GM23338 (cell line): ENCODE measurements around the gene MACROD1. TPM values are rescaled to one million over a fixed set of nuclear protein-coding genes. Genes with fewer than 3 reads are reported as not detected.

ENCODE experiments used
- ATAC-seq: fragments of 200-7000 bp; cut with Tn5 transposase; 3 replicates; pipeline ENCODE4 v1.9.1; 2020
- DNase-seq: peaks from one replicate; pipeline ENCODE4 v3.0.0-alpha.2; 2015; ENCODE audit warnings: low spot score
- H2AFZ ChIP-seq: fragments of 200-600 bp; sonication (generic); 2 replicates; pipeline ENCODE4 v1.8.0; 2016; ENCODE audit warnings: antibody characterized with exemption, mild to moderate bottlenecking, moderate library complexity
- H3F3A ChIP-seq: fragments of 200-600 bp; sonication (generic); replicated peaks from 2 replicates; pipeline ENCODE4 v1.8.0; 2017; ENCODE audit warnings: antibody characterized with exemption, mixed run types, low read depth
- H3K27ac ChIP-seq: fragments of 200-600 bp; sonication (generic); 2 replicates; pipeline ENCODE4 v1.6.1; 2016; ENCODE audit warnings: low read depth
- H3K27me3 ChIP-seq: fragments of 200-600 bp; sonication (generic); 2 replicates; pipeline ENCODE4 v1.8.0; 2016; ENCODE audit warnings: mild to moderate bottlenecking, mixed run types, moderate library complexity; ENCODE audit not compliant: insufficient read depth
- H3K36me3 ChIP-seq: fragments of 200-600 bp; sonication (generic); 2 replicates; pipeline ENCODE4 v1.8.0; 2016; ENCODE audit warnings: mild to moderate bottlenecking; ENCODE audit not compliant: insufficient read depth
- H3K4me1 ChIP-seq: fragments of 200-600 bp; sonication (generic); 2 replicates; pipeline ENCODE4 v1.8.0; 2016; ENCODE audit warnings: mild to moderate bottlenecking, moderate library complexity; ENCODE audit not compliant: insufficient read depth
- H3K4me2 ChIP-seq: fragments of 200-600 bp; sonication (generic); 2 replicates; pipeline ENCODE4 v1.7.1; 2017; ENCODE audit warnings: mixed run types
- H3K4me3 ChIP-seq: fragments of 200-600 bp; sonication (generic); 2 replicates; pipeline ENCODE4 v1.6.1; 2016; ENCODE audit warnings: mixed run types
- H3K79me2 ChIP-seq: fragments of 200-600 bp; sonication (generic); replicated peaks from 2 replicates; pipeline ENCODE4 v1.8.0; 2017; ENCODE audit warnings: mild to moderate bottlenecking; ENCODE audit not compliant: insufficient read depth
- H3K9me2 ChIP-seq: fragments of 200-600 bp; sonication (generic); 2 replicates; pipeline ENCODE4 v1.8.0; 2017; ENCODE audit not compliant: insufficient read depth
- H4K20me1 ChIP-seq: fragments of 200-600 bp; sonication (generic); replicated peaks from 2 replicates; pipeline ENCODE4 v1.8.0; 2017; ENCODE audit warnings: mild to moderate bottlenecking; ENCODE audit not compliant: insufficient read depth
- H3K27ac Mint-ChIP-seq: 2 replicates; pipeline ENCODE4 v1.8.0; 2020; ENCODE audit warnings: inconsistent platforms, mild to moderate bottlenecking, moderate library complexity, mixed read lengths
- H3K27me3 Mint-ChIP-seq: 3 replicates; pipeline ENCODE4 v1.8.0; 2022; ENCODE audit warnings: low read depth, mild to moderate bottlenecking, moderate library complexity, mixed read lengths, inconsistent platforms; ENCODE audit not compliant: insufficient read depth, poor library complexity
- H3K36me3 Mint-ChIP-seq: 3 replicates; pipeline ENCODE4 v1.8.0; 2021; ENCODE audit warnings: low read depth, mild to moderate bottlenecking, inconsistent platforms, moderate library complexity, mixed read lengths
- H3K4me1 Mint-ChIP-seq: 3 replicates; pipeline ENCODE4 v1.8.0; 2020; ENCODE audit warnings: mild to moderate bottlenecking, inconsistent platforms, mixed read lengths
- H3K4me3 Mint-ChIP-seq: 3 replicates; pipeline ENCODE4 v1.8.0; 2021; ENCODE audit warnings: moderate library complexity, mild to moderate bottlenecking, inconsistent platforms, mixed read lengths
- H3K9me3 Mint-ChIP-seq: 3 replicates; pipeline ENCODE4 v1.8.0; 2020; ENCODE audit warnings: moderate library complexity, mild to moderate bottlenecking, inconsistent platforms, mixed read lengths
- CREB1 ChIP-seq: fragments of 250-450 bp; sonication (Bioruptor Pico); IDR thresholded peaks from 2 replicates; pipeline ENCODE4 v1.5.0; 2020; ENCODE audit warnings: low read depth, mild to moderate bottlenecking, moderate library complexity
- EZH2 ChIP-seq: fragments of 200-600 bp; sonication (generic); IDR thresholded peaks from one replicate; pipeline ENCODE4 v1.8.0; 2017; ENCODE audit warnings: antibody characterized with exemption, mild to moderate bottlenecking, low read depth; ENCODE audit not compliant: unreplicated experiment
- EZH2phosphoT487 ChIP-seq: fragments of 200-600 bp; sonication (generic); IDR thresholded peaks from one replicate; pipeline ENCODE4 v1.8.1; 2018; ENCODE audit warnings: antibody characterized with exemption; ENCODE audit not compliant: unreplicated experiment
- JUNB ChIP-seq: IDR thresholded peaks from one replicate; pipeline ENCODE4 v1.6.1; 2016; ENCODE audit warnings: antibody characterized with exemption; ENCODE audit not compliant: unreplicated experiment
- NANOG ChIP-seq: IDR thresholded peaks from 2 replicates; pipeline ENCODE4 v1.6.1; 2016; ENCODE audit warnings: antibody characterized with exemption, borderline replicate concordance
- POLR2AphosphoS5 ChIP-seq: IDR thresholded peaks from 2 replicates; pipeline ENCODE4 v1.6.1; 2016; ENCODE audit warnings: antibody characterized with exemption, low read depth
- STAT1 ChIP-seq: IDR thresholded peaks from one replicate; pipeline ENCODE4 v1.6.1; 2016; ENCODE audit warnings: antibody characterized with exemption; ENCODE audit not compliant: unreplicated experiment
- ZNF114 ChIP-seq: fragments of 250-450 bp; sonication (Bioruptor Pico); IDR thresholded peaks from 2 replicates; pipeline ENCODE4 v1.5.0; 2020; ENCODE audit warnings: mild to moderate bottlenecking, moderate library complexity
- ZNF331 ChIP-seq: fragments of 250-450 bp; sonication (Bioruptor Pico); IDR thresholded peaks from 2 replicates; pipeline ENCODE4 v1.5.0; 2020; ENCODE audit warnings: low read depth, mild to moderate bottlenecking, moderate library complexity
- polyA plus RNA-seq: library from polyadenylated mRNA; unstranded; fragments of >200 nt; fragmentation: Nextera tagmentation; extraction: Ambion mirVana; gene quantifications from 2 replicates; pipeline ENCODE4 v1.2.1, GENCODE V29; 2016
- total RNA-seq: library from RNA; depleted of rRNA; stranded (reverse); fragments of >200 nt; shearing (Covaris generic); gene quantifications from 2 replicates; pipeline ENCODE4 v1.2.3, GENCODE V29; 2014
- TF ChIP-seq, protein P1 (sequence below), 2 experiments: fragments of 200-600 bp in 1 of 2; sonication (generic) in 1 of 2; conservative IDR thresholded peaks; 2 replicates each; pipeline versions ENCODE4 v1.5.1 to v1.6.1; 2016 to 2017; ENCODE audit warnings: antibody characterized with exemption in 2 of 2, low read depth in 2 of 2, mild to moderate bottlenecking in 2 of 2, moderate library complexity in 1 of 2
- TF ChIP-seq, protein P2 (sequence below): fragments of 250-450 bp; sonication (Bioruptor Pico); IDR thresholded peaks from 2 replicates; pipeline ENCODE4 v1.5.0; 2020; ENCODE audit warnings: mild to moderate bottlenecking, moderate library complexity
- TF ChIP-seq, protein P3 (sequence below): IDR thresholded peaks from 2 replicates; pipeline ENCODE4 v1.6.1; 2016; ENCODE audit warnings: antibody characterized with exemption
- TF ChIP-seq, protein P4 (sequence below): IDR thresholded peaks from one replicate; pipeline ENCODE4 v1.6.1; 2018; ENCODE audit warnings: antibody characterized with exemption; ENCODE audit not compliant: unreplicated experiment

The MACROD1 gene
- total and polyA plus RNA-seq, 2 experiments from 2014 or later = 33.0 to 51.6 TPM

DNA sequence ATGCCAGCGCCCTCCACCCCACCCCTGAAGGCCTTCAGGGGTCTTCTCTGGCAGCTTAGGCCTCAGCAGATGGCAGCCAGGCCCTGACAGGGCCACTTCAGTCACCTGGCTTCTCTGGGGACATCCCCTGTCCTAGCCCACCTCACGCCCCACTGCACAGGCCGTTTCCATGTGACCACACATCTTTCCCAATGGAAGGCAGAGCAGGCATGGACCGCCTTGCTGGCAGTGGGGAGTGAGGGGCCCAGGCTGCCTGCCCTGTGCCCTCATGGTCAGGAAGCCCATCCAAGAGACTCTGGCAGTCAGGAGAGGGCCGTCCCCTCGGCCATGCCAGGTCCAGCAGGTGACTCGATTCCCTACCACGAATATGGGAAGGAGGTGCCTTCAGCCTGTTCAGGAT lies 25.8 kb downstream of the MACROD1 start:
- no peak overlapping the region for H3K4me3 Mint-ChIP-seq
- ATAC-seq (no peak), DNase-seq (no peak)
- Histone ChIP-seq H3K4me1 (no peaks in the 10 kb centered on the region), H3K27ac (no peak overlapping the region), H3F3A (0 out of 2 replicates have a peak, but pooled peaks cover 4% of the 10 kb centered on the region), H3K79me2 (no peaks in the 10 kb centered on the region), H4K20me1 (peaks cover 12% of the 10 kb centered on the region), H3K4me2 (no peak overlapping the region), H3K27me3 (peaks cover 5% of the 10 kb centered on the region; the same call in 1 of the 2 replicates), H3K4me3 (no peak overlapping the region), H2AFZ (no peak overlapping the region), H3K9me2 (no peaks in the 10 kb centered on the region), H3K36me3 (no peaks in the 10 kb centered on the region)
- H3K4me1 Mint-ChIP-seq = no peaks in the 10 kb centered on the region; the same call in 2 of the 3 replicates
- no peaks in the 10 kb centered on the region; the same call in 2 of the 3 replicates for H3K36me3 Mint-ChIP-seq
- TF ChIP-seq, protein P1, sequence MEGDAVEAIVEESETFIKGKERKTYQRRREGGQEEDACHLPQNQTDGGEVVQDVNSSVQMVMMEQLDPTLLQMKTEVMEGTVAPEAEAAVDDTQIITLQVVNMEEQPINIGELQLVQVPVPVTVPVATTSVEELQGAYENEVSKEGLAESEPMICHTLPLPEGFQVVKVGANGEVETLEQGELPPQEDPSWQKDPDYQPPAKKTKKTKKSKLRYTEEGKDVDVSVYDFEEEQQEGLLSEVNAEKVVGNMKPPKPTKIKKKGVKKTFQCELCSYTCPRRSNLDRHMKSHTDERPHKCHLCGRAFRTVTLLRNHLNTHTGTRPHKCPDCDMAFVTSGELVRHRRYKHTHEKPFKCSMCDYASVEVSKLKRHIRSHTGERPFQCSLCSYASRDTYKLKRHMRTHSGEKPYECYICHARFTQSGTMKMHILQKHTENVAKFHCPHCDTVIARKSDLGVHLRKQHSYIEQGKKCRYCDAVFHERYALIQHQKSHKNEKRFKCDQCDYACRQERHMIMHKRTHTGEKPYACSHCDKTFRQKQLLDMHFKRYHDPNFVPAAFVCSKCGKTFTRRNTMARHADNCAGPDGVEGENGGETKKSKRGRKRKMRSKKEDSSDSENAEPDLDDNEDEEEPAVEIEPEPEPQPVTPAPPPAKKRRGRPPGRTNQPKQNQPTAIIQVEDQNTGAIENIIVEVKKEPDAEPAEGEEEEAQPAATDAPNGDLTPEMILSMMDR (conservative IDR thresholded peaks at IDR 0.05; ENCODE audit: low read depth in 2 of 2) = no peak
- TF ChIP-seq, protein P2, sequence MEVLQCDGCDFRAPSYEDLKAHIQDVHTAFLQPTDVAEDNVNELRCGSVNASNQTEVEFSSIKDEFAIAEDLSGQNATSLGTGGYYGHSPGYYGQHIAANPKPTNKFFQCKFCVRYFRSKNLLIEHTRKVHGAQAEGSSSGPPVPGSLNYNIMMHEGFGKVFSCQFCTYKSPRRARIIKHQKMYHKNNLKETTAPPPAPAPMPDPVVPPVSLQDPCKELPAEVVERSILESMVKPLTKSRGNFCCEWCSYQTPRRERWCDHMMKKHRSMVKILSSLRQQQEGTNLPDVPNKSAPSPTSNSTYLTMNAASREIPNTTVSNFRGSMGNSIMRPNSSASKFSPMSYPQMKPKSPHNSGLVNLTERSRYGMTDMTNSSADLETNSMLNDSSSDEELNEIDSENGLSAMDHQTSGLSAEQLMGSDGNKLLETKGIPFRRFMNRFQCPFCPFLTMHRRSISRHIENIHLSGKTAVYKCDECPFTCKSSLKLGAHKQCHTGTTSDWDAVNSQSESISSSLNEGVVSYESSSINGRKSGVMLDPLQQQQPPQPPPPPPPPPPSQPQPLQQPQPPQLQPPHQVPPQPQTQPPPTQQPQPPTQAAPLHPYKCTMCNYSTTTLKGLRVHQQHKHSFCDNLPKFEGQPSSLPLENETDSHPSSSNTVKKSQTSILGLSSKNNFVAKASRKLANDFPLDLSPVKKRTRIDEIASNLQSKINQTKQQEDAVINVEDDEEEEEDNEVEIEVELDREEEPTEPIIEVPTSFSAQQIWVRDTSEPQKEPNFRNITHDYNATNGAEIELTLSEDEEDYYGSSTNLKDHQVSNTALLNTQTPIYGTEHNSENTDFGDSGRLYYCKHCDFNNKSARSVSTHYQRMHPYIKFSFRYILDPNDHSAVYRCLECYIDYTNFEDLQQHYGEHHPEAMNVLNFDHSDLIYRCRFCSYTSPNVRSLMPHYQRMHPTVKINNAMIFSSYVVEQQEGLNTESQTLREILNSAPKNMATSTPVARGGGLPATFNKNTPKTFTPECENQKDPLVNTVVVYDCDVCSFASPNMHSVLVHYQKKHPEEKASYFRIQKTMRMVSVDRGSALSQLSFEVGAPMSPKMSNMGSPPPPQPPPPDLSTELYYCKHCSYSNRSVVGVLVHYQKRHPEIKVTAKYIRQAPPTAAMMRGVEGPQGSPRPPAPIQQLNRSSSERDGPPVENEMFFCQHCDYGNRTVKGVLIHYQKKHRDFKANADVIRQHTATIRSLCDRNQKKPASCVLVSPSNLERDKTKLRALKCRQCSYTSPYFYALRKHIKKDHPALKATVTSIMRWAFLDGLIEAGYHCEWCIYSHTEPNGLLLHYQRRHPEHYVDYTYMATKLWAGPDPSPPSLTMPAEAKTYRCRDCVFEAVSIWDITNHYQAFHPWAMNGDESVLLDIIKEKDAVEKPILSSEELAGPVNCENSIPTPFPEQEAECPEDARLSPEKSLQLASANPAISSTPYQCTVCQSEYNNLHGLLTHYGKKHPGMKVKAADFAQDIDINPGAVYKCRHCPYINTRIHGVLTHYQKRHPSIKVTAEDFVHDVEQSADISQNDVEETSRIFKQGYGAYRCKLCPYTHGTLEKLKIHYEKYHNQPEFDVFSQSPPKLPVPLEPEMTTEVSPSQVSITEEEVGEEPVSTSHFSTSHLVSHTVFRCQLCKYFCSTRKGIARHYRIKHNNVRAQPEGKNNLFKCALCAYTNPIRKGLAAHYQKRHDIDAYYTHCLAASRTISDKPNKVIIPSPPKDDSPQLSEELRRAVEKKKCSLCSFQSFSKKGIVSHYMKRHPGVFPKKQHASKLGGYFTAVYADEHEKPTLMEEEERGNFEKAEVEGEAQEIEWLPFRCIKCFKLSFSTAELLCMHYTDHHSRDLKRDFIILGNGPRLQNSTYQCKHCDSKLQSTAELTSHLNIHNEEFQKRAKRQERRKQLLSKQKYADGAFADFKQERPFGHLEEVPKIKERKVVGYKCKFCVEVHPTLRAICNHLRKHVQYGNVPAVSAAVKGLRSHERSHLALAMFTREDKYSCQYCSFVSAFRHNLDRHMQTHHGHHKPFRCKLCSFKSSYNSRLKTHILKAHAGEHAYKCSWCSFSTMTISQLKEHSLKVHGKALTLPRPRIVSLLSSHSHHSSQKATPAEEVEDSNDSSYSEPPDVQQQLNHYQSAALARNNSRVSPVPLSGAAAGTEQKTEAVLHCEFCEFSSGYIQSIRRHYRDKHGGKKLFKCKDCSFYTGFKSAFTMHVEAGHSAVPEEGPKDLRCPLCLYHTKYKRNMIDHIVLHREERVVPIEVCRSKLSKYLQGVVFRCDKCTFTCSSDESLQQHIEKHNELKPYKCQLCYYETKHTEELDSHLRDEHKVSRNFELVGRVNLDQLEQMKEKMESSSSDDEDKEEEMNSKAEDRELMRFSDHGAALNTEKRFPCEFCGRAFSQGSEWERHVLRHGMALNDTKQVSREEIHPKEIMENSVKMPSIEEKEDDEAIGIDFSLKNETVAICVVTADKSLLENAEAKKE (CRISPR knock-in tag) = no peak
- TF ChIP-seq ZNF114 (CRISPR knock-in tag) = no peak
- no peak for TF ChIP-seq EZH2phosphoT487
- no peak for TF ChIP-seq ZNF331 (CRISPR knock-in tag)
- no peak for TF ChIP-seq CREB1 (CRISPR knock-in tag)
- no peak for TF ChIP-seq POLR2AphosphoS5
- no peak for TF ChIP-seq NANOG
- TF ChIP-seq JUNB = no peak
- TF ChIP-seq, protein P3, sequence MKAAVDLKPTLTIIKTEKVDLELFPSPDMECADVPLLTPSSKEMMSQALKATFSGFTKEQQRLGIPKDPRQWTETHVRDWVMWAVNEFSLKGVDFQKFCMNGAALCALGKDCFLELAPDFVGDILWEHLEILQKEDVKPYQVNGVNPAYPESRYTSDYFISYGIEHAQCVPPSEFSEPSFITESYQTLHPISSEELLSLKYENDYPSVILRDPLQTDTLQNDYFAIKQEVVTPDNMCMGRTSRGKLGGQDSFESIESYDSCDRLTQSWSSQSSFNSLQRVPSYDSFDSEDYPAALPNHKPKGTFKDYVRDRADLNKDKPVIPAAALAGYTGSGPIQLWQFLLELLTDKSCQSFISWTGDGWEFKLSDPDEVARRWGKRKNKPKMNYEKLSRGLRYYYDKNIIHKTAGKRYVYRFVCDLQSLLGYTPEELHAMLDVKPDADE = no peak
- TF ChIP-seq, protein P4, sequence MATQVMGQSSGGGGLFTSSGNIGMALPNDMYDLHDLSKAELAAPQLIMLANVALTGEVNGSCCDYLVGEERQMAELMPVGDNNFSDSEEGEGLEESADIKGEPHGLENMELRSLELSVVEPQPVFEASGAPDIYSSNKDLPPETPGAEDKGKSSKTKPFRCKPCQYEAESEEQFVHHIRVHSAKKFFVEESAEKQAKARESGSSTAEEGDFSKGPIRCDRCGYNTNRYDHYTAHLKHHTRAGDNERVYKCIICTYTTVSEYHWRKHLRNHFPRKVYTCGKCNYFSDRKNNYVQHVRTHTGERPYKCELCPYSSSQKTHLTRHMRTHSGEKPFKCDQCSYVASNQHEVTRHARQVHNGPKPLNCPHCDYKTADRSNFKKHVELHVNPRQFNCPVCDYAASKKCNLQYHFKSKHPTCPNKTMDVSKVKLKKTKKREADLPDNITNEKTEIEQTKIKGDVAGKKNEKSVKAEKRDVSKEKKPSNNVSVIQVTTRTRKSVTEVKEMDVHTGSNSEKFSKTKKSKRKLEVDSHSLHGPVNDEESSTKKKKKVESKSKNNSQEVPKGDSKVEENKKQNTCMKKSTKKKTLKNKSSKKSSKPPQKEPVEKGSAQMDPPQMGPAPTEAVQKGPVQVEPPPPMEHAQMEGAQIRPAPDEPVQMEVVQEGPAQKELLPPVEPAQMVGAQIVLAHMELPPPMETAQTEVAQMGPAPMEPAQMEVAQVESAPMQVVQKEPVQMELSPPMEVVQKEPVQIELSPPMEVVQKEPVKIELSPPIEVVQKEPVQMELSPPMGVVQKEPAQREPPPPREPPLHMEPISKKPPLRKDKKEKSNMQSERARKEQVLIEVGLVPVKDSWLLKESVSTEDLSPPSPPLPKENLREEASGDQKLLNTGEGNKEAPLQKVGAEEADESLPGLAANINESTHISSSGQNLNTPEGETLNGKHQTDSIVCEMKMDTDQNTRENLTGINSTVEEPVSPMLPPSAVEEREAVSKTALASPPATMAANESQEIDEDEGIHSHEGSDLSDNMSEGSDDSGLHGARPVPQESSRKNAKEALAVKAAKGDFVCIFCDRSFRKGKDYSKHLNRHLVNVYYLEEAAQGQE = no peak
- TF ChIP-seq EZH2 = no peak
- TF ChIP-seq STAT1 = no peak
- H3K9me3 Mint-ChIP-seq = no peaks in the 10 kb centered on the region; the same call in 2 of the 3 replicates
- no peak overlapping the region for H3K27ac Mint-ChIP-seq
- H3K27me3 Mint-ChIP-seq = peaks cover 24% of the 10 kb centered on the region
